ENCODE data around the gene WDR86. TPM values are rescaled to one million over a fixed set of nuclear protein-coding genes. Genes with fewer than 3 reads are reported as not detected.

Gene WDR86
- polyA plus RNA-seq, 1 donor (not counting 4 experiments of a cell fraction or from before 2014, with no cell fraction given), result not detected

DNA sequence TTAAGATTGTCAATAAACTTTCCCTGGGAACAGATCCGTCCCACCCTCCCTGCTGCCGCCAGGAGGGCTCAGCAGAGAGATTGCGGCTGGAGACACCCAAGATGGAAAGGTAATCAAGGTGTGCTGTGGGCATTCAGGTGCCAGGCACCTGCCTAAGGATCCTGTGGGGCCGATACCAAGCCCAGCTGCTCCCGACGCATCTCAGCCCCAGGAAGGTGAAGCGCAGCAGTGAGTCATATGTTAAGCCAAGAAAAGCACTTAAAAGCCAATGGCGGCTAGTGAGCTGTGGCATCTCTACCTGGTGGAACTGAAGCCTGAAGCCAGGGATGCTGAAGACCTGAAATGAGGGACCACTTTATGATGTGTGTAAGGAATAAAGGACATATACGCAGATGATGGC, 6.1 kb downstream of the WDR86 start:
- H3K9me1 ChIP-seq (ENCODE audit: control insufficient read depth, extremely low read depth, insufficient read depth, low read length), result no peaks in the 10 kb centered on the region
- FAIRE-seq (no peak), DNase-seq (ENCODE audit: low read depth, low spot score) (no peak)
- H3K4me2 ChIP-seq (ENCODE audit: control insufficient read depth, extremely low read depth, insufficient read depth, low read depth, low read length), result no peak overlapping the region
- H3K27ac ChIP-seq (ENCODE audit: control insufficient read depth, insufficient read depth, low read length), result no peak overlapping the region
- H3K9me3 ChIP-seq (ENCODE audit: control insufficient read depth, low read depth, low read length), result no peaks in the 10 kb centered on the region
- H3K79me2 ChIP-seq (ENCODE audit: control insufficient read depth, insufficient read depth, low read length), result no peaks in the 10 kb centered on the region
- no peaks in the 10 kb centered on the region for H4K20me1 ChIP-seq (ENCODE audit: control insufficient read depth, extremely low read depth, insufficient read depth, low read length)
- TF ChIP-seq, protein P1, sequence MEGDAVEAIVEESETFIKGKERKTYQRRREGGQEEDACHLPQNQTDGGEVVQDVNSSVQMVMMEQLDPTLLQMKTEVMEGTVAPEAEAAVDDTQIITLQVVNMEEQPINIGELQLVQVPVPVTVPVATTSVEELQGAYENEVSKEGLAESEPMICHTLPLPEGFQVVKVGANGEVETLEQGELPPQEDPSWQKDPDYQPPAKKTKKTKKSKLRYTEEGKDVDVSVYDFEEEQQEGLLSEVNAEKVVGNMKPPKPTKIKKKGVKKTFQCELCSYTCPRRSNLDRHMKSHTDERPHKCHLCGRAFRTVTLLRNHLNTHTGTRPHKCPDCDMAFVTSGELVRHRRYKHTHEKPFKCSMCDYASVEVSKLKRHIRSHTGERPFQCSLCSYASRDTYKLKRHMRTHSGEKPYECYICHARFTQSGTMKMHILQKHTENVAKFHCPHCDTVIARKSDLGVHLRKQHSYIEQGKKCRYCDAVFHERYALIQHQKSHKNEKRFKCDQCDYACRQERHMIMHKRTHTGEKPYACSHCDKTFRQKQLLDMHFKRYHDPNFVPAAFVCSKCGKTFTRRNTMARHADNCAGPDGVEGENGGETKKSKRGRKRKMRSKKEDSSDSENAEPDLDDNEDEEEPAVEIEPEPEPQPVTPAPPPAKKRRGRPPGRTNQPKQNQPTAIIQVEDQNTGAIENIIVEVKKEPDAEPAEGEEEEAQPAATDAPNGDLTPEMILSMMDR (optimal IDR thresholded peaks at IDR 0.05 in 1 of 3, IDR thresholded peaks at IDR 0.05 in 1 of 3, conservative IDR thresholded peaks at IDR 0.05 in 1 of 3; ENCODE audit: extremely low read depth in 1 of 3, insufficient read depth in 2 of 3, low read length in 3 of 3), result no peak
- TF ChIP-seq EZH2 (IDR thresholded peaks at IDR 0.05; ENCODE audit: low read length), result no peak
- H3K36me3 ChIP-seq (ENCODE audit: control insufficient read depth in 2 of 2, extremely low read depth in 1 of 2, insufficient read depth in 2 of 2, low read length in 2 of 2), result no peaks in the 10 kb centered on the region
- no peak overlapping the region for H2AFZ ChIP-seq (ENCODE audit: control insufficient read depth, low read length)
- H3K27me3 ChIP-seq (ENCODE audit: control insufficient read depth, extremely low read depth, insufficient read depth, low read length), result peaks cover 21% of the 10 kb centered on the region
- no peak overlapping the region for H3K4me3 ChIP-seq (ENCODE audit: control insufficient read depth in 2 of 3, extremely low read depth in 1 of 3, insufficient read depth in 2 of 3, low read depth in 1 of 3, low read length in 3 of 3)
- dilution Hi-C loops (cut with MboI; ENCODE audit: extremely low pct_ligation_motif_present, low sequenced_read_pairs), result no loop called here
- H3K4me1 ChIP-seq (ENCODE audit: control insufficient read depth, extremely low read depth, insufficient read depth, low read length), result peaks cover 3% of the 10 kb centered on the region
- no peak overlapping the region for H3K9ac ChIP-seq (ENCODE audit: control insufficient read depth, extremely low read depth, insufficient read depth, low read length)

DNA sequence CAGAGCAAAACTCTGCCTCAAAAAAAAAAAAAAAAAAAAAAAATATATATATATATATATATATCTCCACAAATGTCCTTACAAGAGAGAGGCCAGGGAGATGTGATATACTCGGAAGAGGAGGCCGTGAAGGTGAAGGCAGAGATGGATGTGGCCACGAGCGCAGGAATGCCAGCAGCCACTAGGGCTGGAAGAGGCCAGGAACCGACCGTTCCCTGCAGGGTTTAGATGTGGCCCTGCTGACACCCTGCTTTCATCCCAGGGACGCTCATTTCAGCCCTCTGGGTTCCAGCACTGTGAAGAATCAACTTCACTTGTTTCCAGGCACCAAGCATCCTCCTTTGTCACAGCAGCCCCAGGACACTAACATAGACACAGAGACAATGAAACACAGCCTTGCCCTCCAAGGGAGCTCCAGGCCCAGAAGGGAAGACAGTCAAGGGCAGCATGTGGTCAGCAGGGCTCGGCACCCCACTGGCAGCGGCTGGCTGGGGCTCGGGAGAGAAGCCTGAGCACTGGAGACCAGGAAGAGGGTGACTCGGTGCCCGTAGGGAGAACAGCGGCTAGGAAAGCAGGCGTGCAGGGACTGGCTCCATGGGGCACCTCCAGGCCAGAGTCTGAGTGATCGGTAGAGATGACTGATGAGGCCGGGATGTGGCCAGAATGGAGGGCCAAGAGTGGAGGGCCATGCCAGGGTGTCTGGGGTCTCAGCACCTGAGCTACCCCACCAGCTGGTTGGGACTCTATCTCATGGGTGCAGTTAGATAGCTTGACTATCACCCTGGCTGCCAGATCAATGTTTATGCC, 7.6 kb downstream of the WDR86 start:
- FAIRE-seq, result no peak
- DNase-seq (ENCODE audit: low read depth, low spot score), result no peak
- no peak overlapping the region for H3K4me3 ChIP-seq (ENCODE audit: control insufficient read depth in 2 of 3, extremely low read depth in 1 of 3, insufficient read depth in 2 of 3, low read depth in 1 of 3, low read length in 3 of 3)

More for the DNA sequence above, 7.6 kb downstream of the WDR86 start:
- Histone ChIP-seq H3K79me2 (ENCODE audit: control insufficient read depth, insufficient read depth, low read length) (no peaks in the 10 kb centered on the region), H3K36me3 (ENCODE audit: control insufficient read depth in 2 of 2, extremely low read depth in 1 of 2, insufficient read depth in 2 of 2, low read length in 2 of 2) (no peaks in the 10 kb centered on the region), H4K20me1 (ENCODE audit: control insufficient read depth, extremely low read depth, insufficient read depth, low read length) (no peaks in the 10 kb centered on the region), H3K4me2 (ENCODE audit: control insufficient read depth, extremely low read depth, insufficient read depth, low read depth, low read length) (no peak overlapping the region), H2AFZ (ENCODE audit: control insufficient read depth, low read length) (no peak overlapping the region), H3K27me3 (ENCODE audit: control insufficient read depth, extremely low read depth, insufficient read depth, low read length) (peaks cover 8% of the 10 kb centered on the region), H3K27ac (ENCODE audit: control insufficient read depth, insufficient read depth, low read length) (no peak overlapping the region), H3K9me1 (ENCODE audit: control insufficient read depth, extremely low read depth, insufficient read depth, low read length) (no peaks in the 10 kb centered on the region), H3K9ac (ENCODE audit: control insufficient read depth, extremely low read depth, insufficient read depth, low read length) (no peak overlapping the region), H3K9me3 (ENCODE audit: control insufficient read depth, low read depth, low read length) (no peaks in the 10 kb centered on the region), H3K4me1 (ENCODE audit: control insufficient read depth, extremely low read depth, insufficient read depth, low read length) (peaks cover 3% of the 10 kb centered on the region)
- TF ChIP-seq EZH2 (IDR thresholded peaks at IDR 0.05; ENCODE audit: low read length), result no peak
- TF ChIP-seq, protein P1 (optimal IDR thresholded peaks at IDR 0.05 in 1 of 3, IDR thresholded peaks at IDR 0.05 in 1 of 3, conservative IDR thresholded peaks at IDR 0.05 in 1 of 3; ENCODE audit: extremely low read depth in 1 of 3, insufficient read depth in 2 of 3, low read length in 3 of 3), result no peak
- dilution Hi-C loops (cut with MboI; ENCODE audit: extremely low pct_ligation_motif_present, low sequenced_read_pairs), result no loop called here
